IPS-NIHi7 (cell line): Measurements from ENCODE around the gene MEIOB.

Source experiments
- DNase-seq: peaks from one replicate; pipeline ENCODE4 v3.0.0; 2012; ENCODE audit warnings: mixed read lengths; ENCODE audit errors: extremely low spot score

The MEIOB gene

GRCh38 chr16:1831186-1832075, 40.5 kb downstream of the MEIOB start:
- no peak for DNase-seq

DNA sequence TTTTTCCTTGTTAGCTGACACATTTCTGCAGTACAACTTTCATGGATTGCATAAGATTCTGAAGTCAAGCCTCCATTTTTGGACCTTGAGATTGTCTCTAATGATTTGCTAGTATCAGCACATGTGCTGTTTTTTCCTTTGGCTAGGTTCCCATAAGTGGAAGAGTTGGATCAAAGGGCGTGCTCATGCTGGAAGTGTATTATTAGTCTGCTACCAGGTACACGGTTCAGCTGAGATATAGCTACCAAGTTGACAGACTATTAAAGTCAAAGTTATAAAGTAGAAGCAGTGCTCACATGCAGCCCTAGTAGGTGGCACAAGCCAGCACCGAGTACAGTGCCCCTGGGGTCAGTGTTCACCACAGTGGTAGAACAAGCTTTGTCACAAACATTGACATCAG, 41.8 kb downstream of the MEIOB start:
- DNase-seq: no peak

DNA sequence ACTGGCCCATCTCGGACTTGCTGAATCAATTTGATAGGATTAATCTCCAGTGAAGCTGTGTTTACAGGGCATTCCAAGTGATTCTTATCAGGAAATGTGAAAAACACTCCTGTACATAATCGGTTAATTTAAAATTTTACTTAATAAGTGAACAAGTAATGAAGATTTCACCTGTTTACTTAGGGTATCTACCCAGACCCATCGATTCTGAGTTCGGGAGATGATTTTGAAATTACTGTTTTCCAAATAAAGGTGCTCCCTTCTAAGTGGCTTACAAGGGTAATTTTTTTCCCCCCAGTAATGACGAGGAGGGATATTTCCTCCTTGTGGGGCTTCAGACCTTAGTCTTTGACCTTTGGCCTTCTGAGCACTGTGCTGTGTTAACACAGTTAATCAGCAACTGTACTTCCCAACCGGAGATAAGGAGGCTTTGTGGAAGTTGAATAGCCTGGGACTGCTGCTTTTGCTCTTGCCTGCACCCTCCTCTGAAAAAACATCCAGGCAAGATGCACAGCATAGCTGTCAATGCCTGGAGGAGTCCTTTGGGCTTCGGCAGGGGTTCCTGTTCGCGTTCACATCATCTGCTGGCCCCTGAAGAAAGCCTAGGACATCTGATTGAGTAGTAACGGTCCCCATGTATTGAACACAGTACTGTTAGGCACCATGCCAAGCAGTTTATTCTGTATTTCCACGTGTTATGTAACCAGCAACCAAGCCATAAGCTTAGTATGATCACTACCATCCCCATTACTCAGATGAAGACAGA, 43.1 kb downstream of the MEIOB start:
- DNase-seq: no peak

- peak; percentile 100 for DNase-seq
Measured at GRCh38 chr16:1826691-1827573, 45.0 kb downstream of the MEIOB start, which contains the start of the genes FAHD1 and HAGH. Gene FAHD1 (plus strand): TSS chr16:1827206. CDS start chr16:1827239, 33 bp downstream. Gene HAGH (minus strand): TSS chr16:1826825. CDS start chr16:1826787, 38 bp downstream.

GRCh38 chr16:1825864-1826690, 45.9 kb downstream of the MEIOB start:
- DNase-seq: peak; percentile 53

GRCh38 chr16:1825381-1825863, 46.5 kb downstream of the MEIOB start:
- DNase-seq: no peak

DNA sequence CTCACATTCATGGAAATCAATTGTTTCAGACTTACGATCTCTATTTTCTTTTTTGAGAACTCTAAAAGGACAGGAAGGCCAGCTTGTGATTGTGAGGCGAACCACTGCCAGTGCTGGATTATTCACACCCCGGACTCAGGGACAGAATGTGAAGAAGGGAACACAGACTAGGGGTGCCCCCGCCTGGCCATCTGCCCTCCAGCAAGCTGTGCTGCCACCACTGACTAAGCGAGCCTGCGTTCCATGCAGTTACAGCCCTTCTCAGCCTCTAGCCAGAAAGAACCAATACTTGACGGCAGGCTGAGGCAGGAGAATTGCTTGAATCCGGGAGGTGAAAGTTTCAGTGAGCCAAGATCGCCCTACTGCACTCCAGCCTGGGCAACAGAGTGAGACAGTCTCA, 48.1 kb downstream of the MEIOB start:
- peak; percentile 66 for DNase-seq

DNA sequence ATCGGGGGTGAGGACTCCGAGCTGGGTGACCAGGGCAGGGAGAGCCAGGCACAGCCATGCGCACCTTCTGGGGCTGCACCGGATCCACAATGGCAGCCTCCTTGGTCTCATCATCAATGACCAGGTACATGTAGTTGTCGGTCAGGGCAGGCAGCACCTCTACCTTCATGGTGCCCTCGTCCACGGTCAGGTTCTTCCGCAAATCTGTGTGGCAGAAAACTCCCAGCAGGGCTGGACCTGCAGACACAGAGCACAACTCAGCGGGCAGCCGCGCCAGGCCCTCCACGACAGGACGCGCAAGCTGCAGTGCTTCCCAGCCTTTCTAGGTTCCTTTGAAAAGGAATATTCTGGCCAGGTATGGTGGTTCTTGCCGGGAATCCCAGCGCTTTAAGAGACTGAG, 49.2 kb downstream of the MEIOB start:
- no peak for DNase-seq

- DNase-seq: no peak
Measured at GRCh38 chr16:1821861-1822611, 49.9 kb downstream of the MEIOB start.

- DNase-seq: no peak
Measured at GRCh38 chr16:1820946-1821290, 51.0 kb downstream of the MEIOB start.

GRCh38 chr16:1820096-1820945, 51.6 kb downstream of the MEIOB start:
- DNase-seq: no peak

GRCh38 chr16:1819611-1820010, 52.4 kb downstream of the MEIOB start:
- DNase-seq: no peak

DNA sequence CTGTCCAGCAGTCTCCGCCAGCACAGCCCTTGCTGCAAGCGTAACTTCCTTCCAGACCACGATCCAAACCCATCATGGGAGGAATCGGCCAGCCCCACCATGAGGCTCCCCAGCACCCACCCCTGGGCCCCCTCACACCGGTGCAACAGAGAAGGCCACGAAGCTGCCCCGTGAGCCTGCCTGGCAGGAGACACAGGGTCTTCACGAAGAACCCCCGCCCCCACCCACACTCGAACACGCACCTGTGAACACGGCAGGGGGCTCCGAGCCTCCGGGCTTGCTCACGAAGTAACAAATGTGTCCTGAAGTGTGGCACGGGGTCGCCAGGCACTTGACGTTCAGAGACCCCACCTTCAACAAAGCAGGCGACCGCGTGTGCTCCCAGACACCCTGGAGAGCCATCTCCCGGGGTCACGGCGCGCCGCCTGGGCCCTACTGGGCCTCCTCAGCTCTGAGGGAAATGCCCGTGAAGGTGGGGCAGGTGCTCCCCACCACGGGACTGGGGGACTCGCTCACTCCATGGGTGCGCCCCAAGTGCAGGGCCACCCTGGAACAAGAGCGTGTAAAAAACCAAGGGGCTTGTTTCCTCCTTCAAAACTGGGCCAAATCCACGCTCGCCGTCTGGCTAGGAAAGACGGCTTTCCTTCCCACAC, 53.0 kb downstream of the MEIOB start:
- no peak for DNase-seq

DNA sequence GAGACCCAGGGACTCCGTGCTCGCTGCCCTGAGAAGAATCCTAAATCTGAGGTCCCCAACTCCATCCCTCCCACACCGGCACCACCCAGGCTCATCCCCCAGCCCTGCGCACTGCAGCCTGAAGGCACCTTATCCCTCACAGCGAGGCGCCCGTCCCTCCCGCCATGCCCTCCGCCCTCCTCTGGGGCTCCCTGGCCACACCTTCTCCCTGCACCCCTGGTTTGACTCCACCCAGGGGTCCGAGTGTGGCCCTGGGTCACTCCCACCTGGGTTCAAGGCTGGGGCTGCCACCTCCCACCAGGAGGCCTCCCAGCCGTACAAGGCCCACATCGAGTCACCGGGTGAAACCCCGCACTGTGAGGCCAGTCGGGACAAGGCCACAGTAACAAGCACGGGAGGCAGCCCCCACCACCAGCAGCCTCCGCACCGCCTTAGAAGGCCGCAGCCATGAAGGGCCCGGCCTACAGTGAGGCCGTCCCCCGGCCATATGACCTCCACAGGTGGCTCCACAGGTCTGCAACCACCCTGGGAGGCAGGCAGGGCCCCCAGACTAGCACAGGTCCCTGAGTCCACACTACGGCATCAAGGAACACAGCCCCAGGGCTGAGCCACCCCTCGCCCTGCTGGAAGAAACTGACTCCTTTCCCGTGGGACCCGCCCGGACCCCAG, 53.6 kb downstream of the MEIOB start:
- no peak for DNase-seq

DNA sequence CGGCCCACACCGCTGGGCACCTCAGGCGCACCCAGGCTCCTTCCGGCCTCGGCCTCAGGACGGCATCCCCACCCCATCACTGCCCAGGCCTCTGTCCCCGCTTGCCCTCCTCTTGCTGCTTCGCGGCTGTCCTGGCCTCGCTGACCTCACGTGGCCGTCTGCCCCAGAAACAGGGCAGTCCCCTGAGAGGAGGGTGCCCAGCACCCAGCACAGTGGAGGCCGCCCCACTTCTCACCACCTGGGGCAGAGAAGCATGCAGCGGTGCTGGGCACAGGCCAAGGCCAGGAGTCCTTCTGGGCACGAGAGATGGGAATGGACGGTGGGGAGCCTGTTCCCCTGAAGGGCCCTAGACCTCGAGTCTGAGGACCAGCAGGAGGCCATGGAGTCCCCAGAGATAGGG, 54.2 kb downstream of the MEIOB start:
- DNase-seq: no peak

DNA sequence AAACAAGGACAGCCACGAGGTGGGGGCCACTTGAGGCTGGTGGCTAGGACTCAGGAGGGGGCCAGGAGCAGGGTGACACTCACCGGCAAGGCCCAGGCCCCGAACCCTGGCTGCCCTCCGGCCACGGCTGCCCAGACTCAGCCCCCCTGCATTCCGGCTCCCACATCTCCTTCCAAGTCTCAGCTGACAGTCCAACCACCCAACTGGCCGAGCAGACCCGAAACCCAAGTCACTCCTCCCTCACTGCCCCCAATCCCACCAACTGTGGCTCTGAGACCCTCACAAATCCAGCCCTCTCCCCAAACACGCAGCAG, 54.7 kb downstream of the MEIOB start:
- no peak for DNase-seq

- DNase-seq: no peak
Measured at GRCh38 chr16:1816396-1817275, 55.3 kb downstream of the MEIOB start.
